Measurements from ENCODE around the gene RAB11A.
A peak's percentile ranks its signal among the peaks of the same experiment; 100 is the strongest.

Gene RAB11A

DNA sequence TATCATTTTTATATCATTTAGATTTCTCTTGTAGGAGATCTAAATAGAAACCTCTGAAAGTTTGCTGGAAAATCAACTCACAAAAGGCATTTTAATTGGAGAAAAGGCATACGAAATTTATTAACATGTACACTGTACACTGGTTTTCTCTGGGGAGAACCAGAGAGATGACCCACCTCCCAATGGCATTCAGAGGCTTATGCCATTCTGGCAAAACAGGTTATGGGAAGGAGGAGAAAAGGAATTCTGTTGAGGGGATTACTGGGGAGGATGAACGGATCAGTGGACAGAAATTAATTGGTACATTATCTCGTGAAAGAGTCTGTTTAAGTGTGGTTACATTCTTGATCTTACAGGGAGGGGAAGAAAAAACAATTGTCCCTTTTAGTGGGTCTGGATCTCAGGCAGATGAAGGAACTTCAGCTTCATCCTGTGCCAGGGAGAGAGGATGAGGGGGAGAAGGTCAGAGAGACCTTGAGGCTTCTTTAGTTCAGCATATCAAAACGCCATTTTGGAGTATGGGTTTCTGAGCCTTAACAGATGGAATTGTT is 16.5 kb downstream of the RAB11A start:
- no peak for DNase-seq (ENCODE audit: low read depth in 2 of 2)

GRCh38 chr15:65887565-65887964 is 18.3 kb downstream of the RAB11A start:
- peak in 1 of 2 donors; percentile 33 for DNase-seq (ENCODE audit: low read depth in 2 of 2)

- DNase-seq (ENCODE audit: low read depth in 2 of 2) = no peak
These were observed 19.7 kb downstream of the RAB11A start for GRCh38 chr15:65888981-65889380.

DNA sequence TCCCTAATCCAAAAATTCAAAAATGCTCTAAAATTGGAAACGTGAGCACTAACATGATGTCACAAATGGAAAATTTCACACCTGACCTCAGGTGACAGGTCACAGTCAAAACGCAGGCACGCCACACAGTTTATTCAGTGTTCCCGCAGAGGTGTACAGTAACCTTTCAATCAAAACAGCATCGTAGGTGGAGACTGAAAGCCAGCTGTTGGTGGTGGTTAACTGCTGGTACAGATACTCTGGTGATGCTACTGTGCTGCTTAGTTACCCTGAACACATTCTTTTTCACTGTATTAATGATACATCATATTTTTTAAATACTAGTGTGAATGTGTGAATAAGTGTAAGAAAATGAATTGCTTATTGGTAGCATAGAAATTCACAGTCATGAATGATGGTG is 23.8 kb downstream of the RAB11A start:
- no peak for DNase-seq (ENCODE audit: low read depth in 2 of 2)

DNA sequence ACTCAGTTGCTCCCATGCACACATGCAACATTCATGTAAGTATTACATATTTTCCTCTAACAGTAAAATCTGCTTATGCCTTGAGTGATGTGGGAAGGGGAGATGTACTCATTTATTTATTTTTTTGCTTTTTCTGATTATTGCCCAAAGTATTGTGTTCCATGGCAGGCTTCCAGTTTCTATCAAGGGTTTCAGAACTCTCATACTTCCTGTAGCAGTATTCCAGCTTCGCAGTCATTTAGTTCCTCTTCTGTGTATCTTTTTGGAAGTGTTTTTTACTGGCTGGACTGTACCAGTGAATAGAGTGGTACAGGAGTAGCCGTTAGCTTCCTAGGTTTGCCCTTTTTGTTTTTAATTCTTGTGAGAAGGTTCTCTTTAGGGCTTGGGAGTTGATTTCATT is 26.9 kb downstream of the RAB11A start:
- no peak for DNase-seq (ENCODE audit: low read depth in 2 of 2)

DNA sequence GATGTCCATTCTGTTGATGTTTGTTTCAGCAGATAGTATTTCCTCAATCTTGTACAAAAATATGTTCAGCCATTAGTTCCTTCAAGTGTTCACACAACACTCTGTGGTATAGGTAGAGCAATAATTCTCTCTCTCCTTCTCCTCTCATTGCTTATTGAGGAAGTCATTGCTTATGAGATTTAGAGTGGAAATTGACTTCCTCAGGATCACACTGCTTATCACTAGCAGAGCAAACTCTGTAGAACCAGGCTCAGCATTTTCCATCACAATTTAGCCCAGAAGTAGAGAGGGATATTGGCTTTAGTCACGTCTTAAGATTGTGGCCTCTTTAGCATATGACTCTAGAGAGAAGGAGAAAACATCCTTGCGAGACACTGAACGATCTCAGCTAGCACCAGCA is 31.2 kb downstream of the RAB11A start:
- DNase-seq (ENCODE audit: low read depth in 2 of 2) = no peak

DNA sequence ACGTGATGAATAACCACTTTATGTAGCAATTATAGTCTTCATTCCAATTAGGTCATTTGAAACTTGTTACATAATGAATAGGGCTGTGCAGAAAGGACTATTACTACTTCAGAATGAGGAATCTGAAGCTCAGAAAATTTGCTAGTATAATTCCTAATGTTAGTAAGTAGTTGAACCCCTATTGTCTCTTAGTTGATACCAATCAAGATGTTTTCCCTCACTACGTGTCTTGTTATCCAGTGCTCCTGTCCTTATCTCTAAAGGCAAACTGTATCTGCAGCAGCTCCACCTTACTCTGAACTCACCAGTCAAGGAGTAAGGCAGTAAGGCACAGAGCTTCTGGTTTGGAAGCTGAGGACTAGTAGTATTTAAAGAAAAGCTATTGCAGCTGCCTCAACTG is 32.0 kb downstream of the RAB11A start:
- no peak for DNase-seq (ENCODE audit: low read depth in 2 of 2)

GRCh38 chr15:65901836-65902235 is 32.5 kb downstream of the RAB11A start:
- DNase-seq (ENCODE audit: low read depth in 2 of 2) = no peak

DNA sequence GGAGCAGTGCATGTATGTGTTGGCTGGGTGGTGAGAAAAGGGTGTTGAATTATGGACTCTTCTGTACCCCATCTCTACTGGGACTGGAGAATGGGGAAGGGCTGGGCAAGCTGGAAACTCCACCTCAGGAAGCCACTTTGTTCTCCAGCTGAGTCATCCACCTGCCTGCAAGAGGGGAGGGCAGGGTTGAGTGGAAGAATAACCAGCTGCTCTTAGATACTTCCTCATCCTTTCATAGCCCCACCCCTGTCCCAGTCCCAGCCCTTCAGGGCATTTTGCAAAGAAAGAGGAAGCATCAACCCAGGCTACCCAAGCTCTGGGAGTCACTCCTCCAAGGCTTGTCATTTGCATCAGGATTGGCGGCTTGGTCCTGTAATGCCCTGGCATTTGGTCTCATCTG is 33.1 kb downstream of the RAB11A start:
- DNase-seq (ENCODE audit: low read depth in 2 of 2) = no peak

GRCh38 chr15:65903296-65904073 is 34.2 kb downstream of the RAB11A start:
- DNase-seq (ENCODE audit: low read depth in 2 of 2) = no peak

DNA sequence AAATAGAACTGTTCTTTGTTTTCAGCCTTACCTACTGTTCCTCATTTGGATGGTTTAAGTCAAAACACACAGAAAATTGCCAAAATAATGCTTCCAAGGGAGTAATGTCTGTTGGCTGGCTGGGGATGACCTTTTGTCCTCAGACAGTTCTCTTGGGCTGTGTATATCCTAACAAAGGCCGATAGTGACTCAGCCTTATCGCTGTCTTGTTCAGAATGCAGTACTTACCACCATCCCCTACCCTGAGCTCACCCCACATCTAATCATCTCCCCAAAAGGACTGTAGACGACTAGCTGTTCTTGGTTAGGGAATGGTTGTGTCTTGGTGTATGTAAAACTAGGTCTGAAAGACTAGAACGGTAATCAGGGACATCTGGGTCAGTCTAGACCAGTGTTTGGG is 35.0 kb downstream of the RAB11A start:
- no peak for DNase-seq (ENCODE audit: low read depth in 2 of 2)

DNA sequence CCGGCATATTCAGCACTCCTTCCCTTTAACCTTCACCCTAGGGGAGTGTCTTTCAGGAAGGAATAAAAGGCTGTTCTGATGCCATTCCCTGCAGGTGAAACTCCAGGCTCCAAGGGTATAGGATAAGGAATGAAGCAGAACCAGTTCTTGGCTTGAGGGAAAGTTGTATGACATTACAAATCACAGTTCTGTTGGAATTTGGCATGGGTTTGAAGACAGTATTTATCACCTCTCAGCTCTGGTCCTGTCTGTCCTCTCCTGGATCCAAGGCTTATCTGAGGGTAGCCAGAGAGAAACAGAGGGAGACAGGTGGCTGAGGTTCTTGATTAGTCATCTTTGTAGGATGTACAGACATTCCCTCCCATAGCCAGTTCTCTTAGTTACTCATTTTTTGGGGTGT is 37.1 kb downstream of the RAB11A start:
- DNase-seq (ENCODE audit: low read depth in 2 of 2) = no peak

DNA sequence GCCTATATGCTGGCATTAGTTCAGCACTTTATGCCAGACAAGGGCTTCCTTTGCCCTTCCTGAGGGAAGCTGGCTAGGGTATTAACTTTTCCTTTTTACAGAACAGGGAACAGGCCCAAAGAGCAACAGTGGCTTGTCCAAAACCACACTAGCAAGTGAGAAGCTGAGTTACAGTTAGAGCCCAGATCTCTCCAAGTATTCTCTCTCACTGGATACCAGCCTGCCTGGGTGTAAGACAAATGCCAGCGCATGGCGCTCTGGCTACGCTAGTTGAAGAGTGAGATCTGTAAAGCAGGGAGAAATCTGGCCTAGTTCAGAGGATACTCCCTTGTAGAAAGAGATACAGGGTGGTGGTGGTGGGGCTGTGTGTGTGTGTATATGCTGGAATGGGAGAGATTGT is 38.4 kb downstream of the RAB11A start:
- no peak for DNase-seq (ENCODE audit: low read depth in 2 of 2)

DNA sequence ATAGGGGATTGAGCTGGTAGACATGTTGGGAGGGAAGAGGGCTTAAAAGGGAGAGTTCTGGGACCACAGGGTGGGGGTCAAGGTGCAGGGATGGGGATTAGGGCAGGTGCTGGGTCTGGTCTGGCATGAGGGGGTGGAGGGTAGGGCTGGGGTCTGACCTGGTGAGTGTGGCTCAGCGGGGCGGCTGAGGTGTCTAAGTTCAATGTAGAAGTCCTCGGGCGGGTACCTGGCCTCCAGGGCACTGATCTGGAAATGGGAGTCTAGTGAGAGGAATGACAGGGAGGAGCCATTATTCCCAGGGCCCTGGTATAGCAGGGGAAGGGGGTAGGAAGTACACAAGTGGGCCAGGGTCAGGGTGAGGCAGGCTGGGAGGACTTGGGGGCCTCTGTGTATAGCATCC is 39.6 kb downstream of the RAB11A start:
- no peak for DNase-seq (ENCODE audit: low read depth in 2 of 2)

DNA sequence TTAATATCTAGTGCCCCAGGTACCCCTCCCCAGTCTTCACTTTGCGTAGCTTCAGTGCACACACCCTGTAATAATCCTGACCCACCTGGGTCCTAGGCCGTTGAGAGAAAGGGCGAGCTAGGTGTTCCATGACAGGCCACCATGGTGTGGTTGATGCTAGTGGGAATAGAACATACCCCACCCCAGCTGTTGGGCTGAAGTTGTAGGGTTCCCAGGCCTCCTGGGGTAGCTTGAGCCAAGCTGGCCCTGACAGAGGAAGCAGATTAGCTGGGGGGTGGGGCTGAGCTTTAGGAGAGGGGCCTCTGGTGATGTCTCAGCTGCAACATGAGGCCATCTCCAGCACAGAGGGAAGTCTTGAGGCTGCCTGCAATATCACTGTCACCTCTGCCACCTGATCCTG is 40.5 kb downstream of the RAB11A start:
- DNase-seq (ENCODE audit: low read depth in 2 of 2) = no peak

GRCh38 chr15:65910341-65910740 is 41.0 kb downstream of the RAB11A start:
- DNase-seq (ENCODE audit: low read depth in 2 of 2) = no peak

GRCh38 chr15:65912235-65912634 is 42.9 kb downstream of the RAB11A start:
- DNase-seq (ENCODE audit: low read depth in 2 of 2) = no peak

GRCh38 chr15:65913631-65914199 is 44.4 kb downstream of the RAB11A start:
- no peak for DNase-seq (ENCODE audit: low read depth in 2 of 2)

DNA sequence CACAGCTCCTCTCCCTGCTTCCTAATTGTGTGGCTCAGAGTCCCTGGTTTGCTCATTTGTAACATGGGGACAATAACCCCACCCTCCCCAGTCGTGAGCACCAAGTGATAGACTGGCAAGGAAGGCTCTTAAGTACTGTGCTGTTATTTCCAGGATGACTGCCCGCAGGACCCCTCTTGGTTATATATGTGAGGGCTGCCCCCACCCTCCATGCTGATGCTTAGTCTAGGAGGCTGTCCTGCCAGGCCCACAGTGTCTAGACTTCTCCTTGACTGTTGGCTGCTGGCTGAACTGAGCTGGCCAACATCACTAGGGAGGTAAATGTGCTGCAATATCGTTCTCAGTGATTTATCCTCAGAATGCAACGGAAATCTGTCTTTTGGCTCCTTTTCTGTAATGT is 45.1 kb downstream of the RAB11A start:
- no peak for DNase-seq (ENCODE audit: low read depth in 2 of 2)

- DNase-seq (ENCODE audit: low read depth in 2 of 2) = no peak
These were observed 46.0 kb downstream of the RAB11A start for GRCh38 chr15:65914981-65915925.

DNA sequence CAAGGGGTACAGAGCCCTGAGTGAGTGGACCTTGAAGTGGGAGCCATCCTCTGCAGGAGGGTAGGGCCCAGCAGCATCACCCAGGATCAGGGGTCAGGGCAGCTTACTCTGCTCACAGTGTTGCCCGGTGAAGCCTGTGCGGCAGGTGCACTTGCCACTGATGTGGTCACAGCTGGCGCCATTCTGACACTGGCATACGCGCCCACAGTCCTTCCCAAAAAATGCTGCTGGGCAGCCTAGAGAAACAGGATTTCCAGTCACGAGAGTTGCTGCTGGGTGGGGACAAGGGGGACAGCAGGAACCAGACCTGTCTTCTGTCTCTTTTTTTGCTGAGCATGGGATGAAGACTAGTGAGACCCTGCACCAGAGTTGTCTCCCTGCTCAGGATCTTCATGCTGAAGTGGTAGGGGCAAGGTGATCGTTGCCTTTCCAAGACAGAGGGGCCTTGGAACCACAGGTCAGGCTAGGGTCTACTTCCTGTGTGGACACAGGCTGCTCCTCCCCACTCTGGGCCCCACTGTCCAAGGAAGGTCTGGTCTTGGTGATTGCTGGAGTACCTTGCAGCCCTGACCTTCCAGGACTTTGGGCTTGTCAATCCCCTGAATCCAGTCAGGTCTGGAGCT is 46.9 kb downstream of the RAB11A start:
- no peak for DNase-seq (ENCODE audit: low read depth in 2 of 2)
